Sigmoid colon (tissue), 4 donors: ENCODE measurements around the gene DENND4B.

Experiments
- EP300 ChIP-seq, 4 donors: sonication (generic); formaldehyde crosslinking; IDR thresholded peaks; one replicate each; pipeline ENCODE4 v1.6.1; 2017; ENCODE audit warnings: antibody characterized with exemption in 4 of 4
- POLR2A ChIP-seq, 2 donors: fragments of 450-650 bp; IDR thresholded peaks; one replicate each; pipeline ENCODE4 v1.6.1; 2016; ENCODE audit warnings: antibody characterized with exemption in 2 of 2, mild to moderate bottlenecking in 2 of 2, moderate library complexity in 2 of 2
- TF ChIP-seq, protein P1 (sequence below), 4 experiments: fragments of 450-650 bp in 3 of 4; fragments of 200-600 bp in 1 of 4; IDR thresholded peaks; one replicate each; pipeline ENCODE4 v1.5.1; 2016 to 2019; ENCODE audit warnings: antibody characterized with exemption in 4 of 4, mild to moderate bottlenecking in 3 of 4, moderate library complexity in 2 of 4

DNA sequence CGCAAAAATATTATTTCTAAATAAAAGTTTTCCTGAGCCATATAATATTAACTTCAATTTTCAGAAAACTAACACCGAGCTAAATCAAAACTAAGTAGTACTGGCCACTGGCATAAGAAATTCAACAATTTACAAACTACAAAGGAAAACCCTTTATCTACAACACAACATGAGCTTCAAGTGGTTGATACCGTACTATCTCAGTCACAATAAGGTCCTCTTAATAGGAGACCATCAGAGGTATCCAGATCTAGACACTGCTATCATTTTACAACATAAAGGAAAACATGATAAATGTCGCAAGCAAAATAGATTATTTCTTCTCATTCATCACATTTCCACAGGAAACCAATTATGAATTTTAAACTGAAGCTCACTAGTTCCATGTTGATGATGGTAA is 63.3 kb downstream of the DENND4B start:
- TF ChIP-seq, protein P1, sequence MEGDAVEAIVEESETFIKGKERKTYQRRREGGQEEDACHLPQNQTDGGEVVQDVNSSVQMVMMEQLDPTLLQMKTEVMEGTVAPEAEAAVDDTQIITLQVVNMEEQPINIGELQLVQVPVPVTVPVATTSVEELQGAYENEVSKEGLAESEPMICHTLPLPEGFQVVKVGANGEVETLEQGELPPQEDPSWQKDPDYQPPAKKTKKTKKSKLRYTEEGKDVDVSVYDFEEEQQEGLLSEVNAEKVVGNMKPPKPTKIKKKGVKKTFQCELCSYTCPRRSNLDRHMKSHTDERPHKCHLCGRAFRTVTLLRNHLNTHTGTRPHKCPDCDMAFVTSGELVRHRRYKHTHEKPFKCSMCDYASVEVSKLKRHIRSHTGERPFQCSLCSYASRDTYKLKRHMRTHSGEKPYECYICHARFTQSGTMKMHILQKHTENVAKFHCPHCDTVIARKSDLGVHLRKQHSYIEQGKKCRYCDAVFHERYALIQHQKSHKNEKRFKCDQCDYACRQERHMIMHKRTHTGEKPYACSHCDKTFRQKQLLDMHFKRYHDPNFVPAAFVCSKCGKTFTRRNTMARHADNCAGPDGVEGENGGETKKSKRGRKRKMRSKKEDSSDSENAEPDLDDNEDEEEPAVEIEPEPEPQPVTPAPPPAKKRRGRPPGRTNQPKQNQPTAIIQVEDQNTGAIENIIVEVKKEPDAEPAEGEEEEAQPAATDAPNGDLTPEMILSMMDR (IDR thresholded peaks at IDR 0.05), result no peak
- TF ChIP-seq POLR2A (IDR thresholded peaks at IDR 0.05) (no peak), EP300 (IDR thresholded peaks at IDR 0.05) (no peak)
